Muscle of arm (tissue), 12 donors: ENCODE measurements around the gene MATCAP1. TPM values are rescaled to one million over a fixed set of nuclear protein-coding genes. Genes with fewer than 3 reads are reported as not detected.

Experiments used
- DNase-seq: peaks from one replicate; pipeline ENCODE4 v3.0.0-alpha.2; 2013
- polyA plus RNA-seq, 12 donors: library from polyadenylated mRNA; unstranded; fragments of 120-200 nt; gene quantifications; one replicate each; pipeline ENCODE4 v1.2.1, GENCODE V29; 2013; ENCODE audit not compliant: insufficient read length in 12 of 12

The MATCAP1 gene
- polyA plus RNA-seq, 12 donors, result 12.3 to 43.5 (median 16.9) TPM; not detected in 1

- no peak for DNase-seq
Observed at GRCh38 chr16:67141391-67141790, 42.4 kb downstream of the MATCAP1 start.

GRCh38 chr16:67137605-67138004, 46.2 kb downstream of the MATCAP1 start:
- no peak for DNase-seq

GRCh38 chr16:67129422-67129821, 54.3 kb downstream of the MATCAP1 start:
- DNase-seq, result no peak

- no peak for DNase-seq
Observed at GRCh38 chr16:67128887-67129286, 54.9 kb downstream of the MATCAP1 start.

GRCh38 chr16:67128417-67128816, 55.3 kb downstream of the MATCAP1 start:
- DNase-seq, result no peak

Other genes with a start within 250 kb of the MATCAP1 start
- 10 to 100 TPM in 11 of 12 donors, not detected in 1; 33.1 to 88.0 (median 78.6) TPM for gene CIAO2B, start 249.6 kb downstream of the MATCAP1 start, polyA plus RNA-seq
- 10 to 100 TPM in 11 of 12 donors, not detected in 1; 22.3 to 46.3 (median 29.1) TPM for gene CES2, start 248.4 kb downstream of the MATCAP1 start, polyA plus RNA-seq
- under 1 TPM in 10 of 12 donors, not detected in 2; 0.20 to 0.60 (median 0.39) TPM for gene CES3, start 222.7 kb downstream of the MATCAP1 start, polyA plus RNA-seq
- gene CES4A, start 195.4 kb downstream of the MATCAP1 start, polyA plus RNA-seq, result 10 to 100 TPM in 1 of 12 donors, 1 to 10 TPM in 9, not detected in 2; 1.5 to 14.7 (median 2.5) TPM
- gene CBFB, start 154.8 kb downstream of the MATCAP1 start, polyA plus RNA-seq, result 10 to 100 TPM in 11 of 12 donors, not detected in 1; 35.5 to 56.0 (median 42.3) TPM
- 10 to 100 TPM in 11 of 12 donors, not detected in 1; 16.2 to 23.9 (median 19.7) TPM for gene PHAF1, start 74.0 kb downstream of the MATCAP1 start, polyA plus RNA-seq
- 10 to 100 TPM in 5 of 12 donors, 1 to 10 TPM in 6, not detected in 1; 7.1 to 17.2 (median 9.7) TPM for gene B3GNT9, start 33.0 kb downstream of the MATCAP1 start, polyA plus RNA-seq
- 1 to 10 TPM in 10 of 12 donors, not detected in 2; 2.0 to 5.8 (median 3.2) TPM for gene TRADD, start 24.1 kb downstream of the MATCAP1 start, polyA plus RNA-seq
- 1 to 10 TPM in 9 of 12 donors, under 1 TPM in 1, not detected in 2; 0.74 to 3.7 (median 2.1) TPM for gene FBXL8, start 24.0 kb downstream of the MATCAP1 start, polyA plus RNA-seq
- 10 to 100 TPM in 2 of 12 donors, 1 to 10 TPM in 9, not detected in 1; 1.4 to 15.2 (median 4.2) TPM for gene HSF4, start 19.2 kb downstream of the MATCAP1 start, polyA plus RNA-seq
- gene NOL3, start 13.4 kb downstream of the MATCAP1 start, polyA plus RNA-seq, result 10 to 100 TPM in 11 of 12 donors, not detected in 1; 16.3 to 42.3 (median 34.2) TPM
- gene EXOC3L1, start 6.2 kb upstream of the MATCAP1 start, polyA plus RNA-seq, result 10 to 100 TPM in 3 of 12 donors, 1 to 10 TPM in 8, not detected in 1; 5.7 to 13.6 (median 8.1) TPM
- 10 to 100 TPM in 11 of 12 donors, not detected in 1; 29.4 to 85.1 (median 41.0) TPM for gene E2F4, start 8.2 kb upstream of the MATCAP1 start, polyA plus RNA-seq
- gene ELMO3, start 15.2 kb upstream of the MATCAP1 start, polyA plus RNA-seq, result 1 to 10 TPM in 5 of 12 donors, under 1 TPM in 5, not detected in 2; 0.49 to 4.7 (median 1.0) TPM
- gene TMEM208, start 43.2 kb upstream of the MATCAP1 start, polyA plus RNA-seq, result 10 to 100 TPM in 11 of 12 donors, not detected in 1; 15.1 to 23.7 (median 18.1) TPM
- 10 to 100 TPM in 11 of 12 donors, not detected in 1; 16.3 to 32.4 (median 20.6) TPM for gene FHOD1, start 63.5 kb upstream of the MATCAP1 start, polyA plus RNA-seq
- 1 to 10 TPM in 5 of 12 donors, under 1 TPM in 5, not detected in 2; 0.54 to 1.9 (median 1.1) TPM for gene SLC9A5, start 65.0 kb upstream of the MATCAP1 start, polyA plus RNA-seq
- 10 to 100 TPM in 4 of 12 donors, 1 to 10 TPM in 7, not detected in 1; 5.0 to 14.6 (median 9.7) TPM for gene PLEKHG4, start 95.6 kb upstream of the MATCAP1 start, polyA plus RNA-seq
- under 1 TPM in 9 of 12 donors, not detected in 3; 0.09 to 0.95 (median 0.33) TPM for gene KCTD19, start 142.8 kb upstream of the MATCAP1 start, polyA plus RNA-seq
- gene LRRC36, start 142.9 kb upstream of the MATCAP1 start, polyA plus RNA-seq, result 1 to 10 TPM in 1 of 12 donors, under 1 TPM in 9, not detected in 2; 0.24 to 1.1 (median 0.47) TPM
- 100 to 1,000 TPM in 11 of 12 donors, not detected in 1; 232 to 581 (median 412) TPM for gene TPPP3, start 209.5 kb upstream of the MATCAP1 start, polyA plus RNA-seq
- gene ZDHHC1, start 232.5 kb upstream of the MATCAP1 start, polyA plus RNA-seq, result 10 to 100 TPM in 11 of 12 donors, not detected in 1; 11.7 to 26.8 (median 17.0) TPM
- 10 to 100 TPM in 2 of 12 donors, 1 to 10 TPM in 9, not detected in 1; 5.1 to 11.8 (median 8.1) TPM for gene HSD11B2, start 247.2 kb upstream of the MATCAP1 start, polyA plus RNA-seq